ENCODE data around the gene PADI4.

PADI4 gene

DNA sequence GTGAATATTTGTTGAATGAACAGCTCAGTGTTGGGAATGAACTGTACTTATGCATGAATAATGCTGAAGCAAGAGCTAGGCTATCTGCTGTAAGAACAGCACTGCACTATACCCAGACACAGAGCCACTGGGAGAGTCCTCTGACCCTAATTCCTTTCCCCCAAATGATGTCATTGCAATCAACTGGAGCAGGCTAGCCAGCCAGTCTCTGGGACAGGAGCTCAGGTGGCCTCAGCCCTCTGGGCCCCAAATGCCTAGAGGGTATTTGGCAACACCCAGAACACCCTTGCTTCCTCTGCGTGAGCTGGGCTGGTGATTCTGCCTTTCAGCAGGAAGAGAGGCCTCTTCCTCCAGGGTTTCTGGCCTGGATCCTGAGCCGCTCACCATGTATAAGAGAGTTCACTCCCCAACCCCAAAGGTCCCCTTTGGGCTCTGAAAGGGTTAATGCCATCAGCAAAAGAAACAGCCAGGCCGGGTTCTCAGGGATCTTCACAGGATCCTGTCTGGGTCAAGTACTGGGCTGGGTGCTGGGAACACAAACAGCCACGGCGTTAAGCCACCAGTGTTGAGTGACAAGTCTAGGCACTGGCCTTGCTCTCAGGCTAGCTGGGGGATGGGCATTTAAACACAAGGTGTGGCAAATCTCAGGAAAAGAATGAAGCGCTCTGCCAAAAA is 3.7 kb upstream of the PADI4 start:
- no peak overlapping the region for H3K4me3 ChIP-seq (replicated peaks; ENCODE audit: low read depth, low read length)
- no peak for DNase-seq (ENCODE audit: extremely low read depth, low read depth)
- TF ChIP-seq, protein P1, sequence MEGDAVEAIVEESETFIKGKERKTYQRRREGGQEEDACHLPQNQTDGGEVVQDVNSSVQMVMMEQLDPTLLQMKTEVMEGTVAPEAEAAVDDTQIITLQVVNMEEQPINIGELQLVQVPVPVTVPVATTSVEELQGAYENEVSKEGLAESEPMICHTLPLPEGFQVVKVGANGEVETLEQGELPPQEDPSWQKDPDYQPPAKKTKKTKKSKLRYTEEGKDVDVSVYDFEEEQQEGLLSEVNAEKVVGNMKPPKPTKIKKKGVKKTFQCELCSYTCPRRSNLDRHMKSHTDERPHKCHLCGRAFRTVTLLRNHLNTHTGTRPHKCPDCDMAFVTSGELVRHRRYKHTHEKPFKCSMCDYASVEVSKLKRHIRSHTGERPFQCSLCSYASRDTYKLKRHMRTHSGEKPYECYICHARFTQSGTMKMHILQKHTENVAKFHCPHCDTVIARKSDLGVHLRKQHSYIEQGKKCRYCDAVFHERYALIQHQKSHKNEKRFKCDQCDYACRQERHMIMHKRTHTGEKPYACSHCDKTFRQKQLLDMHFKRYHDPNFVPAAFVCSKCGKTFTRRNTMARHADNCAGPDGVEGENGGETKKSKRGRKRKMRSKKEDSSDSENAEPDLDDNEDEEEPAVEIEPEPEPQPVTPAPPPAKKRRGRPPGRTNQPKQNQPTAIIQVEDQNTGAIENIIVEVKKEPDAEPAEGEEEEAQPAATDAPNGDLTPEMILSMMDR (IDR thresholded peaks at IDR 0.05; ENCODE audit: low read depth, low read length, missing control alignments), result no peak

DNA sequence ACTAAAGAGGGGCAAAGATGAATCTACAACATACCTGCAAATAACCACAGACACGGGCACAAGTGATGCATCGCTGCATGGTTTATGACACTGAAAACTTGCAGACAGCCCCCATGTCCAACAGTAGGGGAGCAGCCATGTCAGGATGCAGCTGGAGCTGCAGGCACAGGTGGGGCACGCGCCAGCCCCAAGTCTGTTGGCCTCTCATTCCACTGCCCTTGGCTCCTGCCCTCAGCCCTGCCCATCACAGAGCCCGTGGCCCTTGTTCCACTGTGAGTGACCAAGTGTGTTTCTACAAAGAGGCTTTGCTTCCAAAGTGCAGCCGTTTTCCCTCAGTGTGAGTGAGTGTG is 3.2 kb upstream of the PADI4 start:
- no peak overlapping the region for H3K4me3 ChIP-seq (replicated peaks; ENCODE audit: low read depth, low read length)
- TF ChIP-seq, protein P1 (IDR thresholded peaks at IDR 0.05; ENCODE audit: low read depth, low read length, missing control alignments), result no peak
- DNase-seq (ENCODE audit: extremely low read depth, low read depth), result no peak

DNA sequence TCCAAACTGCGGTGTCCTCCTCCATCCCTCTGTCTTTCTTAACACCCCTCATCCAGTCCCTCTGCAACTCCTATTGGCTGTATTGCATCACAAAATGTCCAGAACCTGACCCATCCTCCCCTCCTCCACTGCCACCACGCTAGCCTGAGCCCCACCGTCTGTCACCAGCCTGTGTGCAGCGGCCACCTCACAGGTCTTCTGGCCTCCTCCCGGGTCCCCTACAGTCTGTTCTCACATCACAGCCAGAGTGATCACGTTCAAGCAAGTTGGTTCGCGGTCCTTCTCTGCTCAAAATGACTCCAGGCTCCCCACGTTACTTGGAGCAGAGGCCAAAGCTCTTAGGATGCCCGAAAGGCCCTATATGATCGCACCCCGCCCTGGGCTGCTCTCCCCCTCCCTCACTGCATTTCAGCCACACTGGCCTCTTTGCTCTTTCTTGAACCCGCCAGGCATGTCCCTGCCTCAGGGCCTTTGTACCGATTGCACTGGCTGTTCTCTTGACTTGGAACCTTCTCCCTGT is 2.4 kb upstream of the PADI4 start:
- no peak overlapping the region for H3K4me3 ChIP-seq (replicated peaks; ENCODE audit: low read depth, low read length)
- TF ChIP-seq, protein P1 (IDR thresholded peaks at IDR 0.05; ENCODE audit: low read depth, low read length, missing control alignments), result no peak
- DNase-seq (ENCODE audit: extremely low read depth, low read depth), result no peak

DNA sequence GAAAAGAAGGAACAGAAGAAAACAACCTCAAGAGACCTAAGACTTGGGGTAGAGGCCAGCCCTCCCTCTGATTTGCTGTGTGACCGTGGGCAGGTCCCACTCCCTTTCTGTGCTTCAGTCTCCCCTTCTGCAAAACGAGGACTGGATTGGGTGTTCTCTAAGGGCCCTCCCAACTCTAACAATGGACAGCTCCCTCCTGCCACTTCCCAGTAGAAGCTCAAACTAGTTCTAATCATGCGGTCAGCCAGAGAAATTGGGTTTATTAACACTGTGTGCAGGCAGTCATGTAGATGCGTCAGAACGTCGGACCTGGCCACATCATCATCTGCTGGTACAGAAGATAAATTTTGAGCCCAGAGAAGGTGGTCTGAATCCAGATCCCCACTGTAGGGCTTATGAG is 1.6 kb upstream of the PADI4 start:
- H3K4me3 ChIP-seq (replicated peaks; ENCODE audit: low read depth, low read length), result no peak overlapping the region
- no peak for DNase-seq (ENCODE audit: extremely low read depth, low read depth)
- TF ChIP-seq, protein P1 (IDR thresholded peaks at IDR 0.05; ENCODE audit: low read depth, low read length, missing control alignments), result no peak

DNA sequence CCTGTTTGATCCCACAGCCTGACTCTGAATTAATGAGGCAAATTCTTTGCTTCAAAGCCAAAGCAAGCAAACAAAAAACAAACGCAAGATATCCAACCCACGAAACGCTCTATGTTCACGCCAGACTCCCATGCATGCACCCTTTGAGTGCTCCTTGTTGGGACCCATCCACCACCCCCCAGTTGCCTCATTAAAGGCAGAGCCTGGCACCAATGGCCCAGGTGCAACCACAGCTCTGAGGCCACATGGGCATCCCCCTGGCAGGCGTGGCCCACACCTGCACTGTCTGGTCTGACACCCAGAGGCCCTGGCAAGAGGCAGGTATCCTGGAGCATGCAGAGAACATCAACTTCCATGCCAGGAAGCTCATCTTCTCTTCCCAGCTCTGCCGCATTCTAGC is 1.1 kb upstream of the PADI4 start:
- H3K4me3 ChIP-seq (replicated peaks; ENCODE audit: low read depth, low read length), result no peak overlapping the region
- TF ChIP-seq, protein P1 (IDR thresholded peaks at IDR 0.05; ENCODE audit: low read depth, low read length, missing control alignments), result no peak
- no peak for DNase-seq (ENCODE audit: extremely low read depth, low read depth)

DNA sequence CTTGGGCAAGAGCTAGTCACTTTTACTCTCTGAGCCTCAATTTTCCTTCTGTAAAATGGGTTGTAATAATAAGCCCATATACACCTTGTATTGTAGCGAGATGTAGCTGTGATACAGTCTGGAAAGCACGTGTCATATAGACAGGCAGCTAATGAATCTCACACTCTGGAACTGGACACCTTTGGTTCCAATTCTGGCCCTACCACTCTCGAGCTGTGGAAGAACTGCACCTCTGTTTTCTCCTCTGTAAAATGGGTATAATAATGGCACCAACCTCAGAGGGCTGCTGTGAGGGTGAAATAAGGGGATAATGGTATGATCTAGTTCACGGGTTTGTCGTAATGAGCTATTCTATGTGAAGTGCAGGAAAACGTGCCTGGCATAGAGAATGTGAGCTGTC is 668 bp upstream of the PADI4 start:
- no peak for DNase-seq (ENCODE audit: extremely low read depth, low read depth)
- TF ChIP-seq, protein P1 (IDR thresholded peaks at IDR 0.05; ENCODE audit: low read depth, low read length, missing control alignments), result no peak
- H3K4me3 ChIP-seq (replicated peaks; ENCODE audit: low read depth, low read length), result no peak overlapping the region

DNA sequence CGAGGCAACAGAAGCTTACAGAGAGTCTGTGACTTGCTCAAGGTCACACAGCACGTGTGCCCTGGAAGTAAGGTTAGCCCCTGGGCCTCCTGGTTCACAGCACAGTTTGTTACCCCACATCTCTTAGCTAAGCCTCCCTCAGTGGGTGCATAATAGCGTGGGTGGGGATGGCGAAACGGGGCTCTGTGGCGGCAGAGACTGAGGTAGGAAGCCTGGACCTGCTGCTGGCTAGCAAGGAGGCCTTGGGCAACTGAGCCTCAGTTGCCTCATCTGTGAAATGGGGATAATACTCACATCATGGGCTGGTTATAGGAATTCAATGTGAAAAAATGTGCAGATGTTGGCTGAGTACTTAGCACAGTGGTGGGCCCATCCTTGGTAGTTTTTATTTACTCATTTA is 596 bp downstream of the PADI4 start:
- no peak overlapping the region for H3K4me3 ChIP-seq (replicated peaks; ENCODE audit: low read depth, low read length)
- no peak for DNase-seq (ENCODE audit: extremely low read depth, low read depth)
- TF ChIP-seq, protein P1 (IDR thresholded peaks at IDR 0.05; ENCODE audit: low read depth, low read length, missing control alignments), result no peak
